ENCODE measurements around the gene SF3B3.

SF3B3 gene

GRCh38 chr16:70602831-70603230 is 79.2 kb downstream of the SF3B3 start:
- Histone ChIP-seq H3K36me3 (replicated peaks; ENCODE audit: low read depth, low read length) (no peaks in the 10 kb centered on the region), H3K27me3 (ENCODE audit: low read depth, low read length) (0 out of 2 replicates have a peak, but pooled peaks cover 6% of the 10 kb centered on the region), H3K9me3 (ENCODE audit: insufficient read depth, low read length) (no peaks in the 10 kb centered on the region), H2AFZ (ENCODE audit: low read depth, low read length) (no peak overlapping the region), H4K20me1 (ENCODE audit: insufficient read depth, low read length) (no peaks in the 10 kb centered on the region), H3K9ac (ENCODE audit: low read length) (no peak overlapping the region), H3K4me1 (ENCODE audit: low read length) (no peaks in the 10 kb centered on the region), H3K27ac (ENCODE audit: low read length) (no peak overlapping the region), H3K4me2 (ENCODE audit: low read length) (no peak overlapping the region), H3K79me2 (ENCODE audit: low read length) (no peaks in the 10 kb centered on the region), H3K4me3 (ENCODE audit: low read length) (no peak overlapping the region)
- TF ChIP-seq EZH2phosphoT487 (IDR thresholded peaks at IDR 0.05; ENCODE audit: low read depth) = no peak

- Histone ChIP-seq H3K4me3 (ENCODE audit: low read length) (no peak overlapping the region), H3K9me3 (ENCODE audit: insufficient read depth, low read length) (no peaks in the 10 kb centered on the region), H4K20me1 (ENCODE audit: insufficient read depth, low read length) (no peaks in the 10 kb centered on the region), H3K4me2 (ENCODE audit: low read length) (no peak overlapping the region), H3K9ac (ENCODE audit: low read length) (no peak overlapping the region), H3K4me1 (ENCODE audit: low read length) (no peaks in the 10 kb centered on the region), H3K36me3 (replicated peaks; ENCODE audit: low read depth, low read length) (no peaks in the 10 kb centered on the region), H3K27ac (ENCODE audit: low read length) (no peak overlapping the region), H3K79me2 (ENCODE audit: low read length) (no peaks in the 10 kb centered on the region), H2AFZ (ENCODE audit: low read depth, low read length) (no peak overlapping the region), H3K27me3 (ENCODE audit: low read depth, low read length) (0 out of 2 replicates have a peak, but pooled peaks cover 6% of the 10 kb centered on the region)
- TF ChIP-seq, protein P1, sequence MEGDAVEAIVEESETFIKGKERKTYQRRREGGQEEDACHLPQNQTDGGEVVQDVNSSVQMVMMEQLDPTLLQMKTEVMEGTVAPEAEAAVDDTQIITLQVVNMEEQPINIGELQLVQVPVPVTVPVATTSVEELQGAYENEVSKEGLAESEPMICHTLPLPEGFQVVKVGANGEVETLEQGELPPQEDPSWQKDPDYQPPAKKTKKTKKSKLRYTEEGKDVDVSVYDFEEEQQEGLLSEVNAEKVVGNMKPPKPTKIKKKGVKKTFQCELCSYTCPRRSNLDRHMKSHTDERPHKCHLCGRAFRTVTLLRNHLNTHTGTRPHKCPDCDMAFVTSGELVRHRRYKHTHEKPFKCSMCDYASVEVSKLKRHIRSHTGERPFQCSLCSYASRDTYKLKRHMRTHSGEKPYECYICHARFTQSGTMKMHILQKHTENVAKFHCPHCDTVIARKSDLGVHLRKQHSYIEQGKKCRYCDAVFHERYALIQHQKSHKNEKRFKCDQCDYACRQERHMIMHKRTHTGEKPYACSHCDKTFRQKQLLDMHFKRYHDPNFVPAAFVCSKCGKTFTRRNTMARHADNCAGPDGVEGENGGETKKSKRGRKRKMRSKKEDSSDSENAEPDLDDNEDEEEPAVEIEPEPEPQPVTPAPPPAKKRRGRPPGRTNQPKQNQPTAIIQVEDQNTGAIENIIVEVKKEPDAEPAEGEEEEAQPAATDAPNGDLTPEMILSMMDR (IDR thresholded peaks at IDR 0.05; ENCODE audit: low read depth, low read length) = no peak
- TF ChIP-seq EZH2phosphoT487 (IDR thresholded peaks at IDR 0.05; ENCODE audit: low read depth) = no peak
Measured at GRCh38 chr16:70604407-70605282, 81.0 kb downstream of the SF3B3 start.

- Histone ChIP-seq H3K4me2 (ENCODE audit: low read length) (no peak overlapping the region), H3K4me1 (ENCODE audit: low read length) (no peaks in the 10 kb centered on the region), H3K36me3 (replicated peaks; ENCODE audit: low read depth, low read length) (no peaks in the 10 kb centered on the region), H3K27me3 (ENCODE audit: low read depth, low read length) (0 out of 2 replicates have a peak, but pooled peaks cover 3% of the 10 kb centered on the region), H3K27ac (ENCODE audit: low read length) (no peak overlapping the region), H3K79me2 (ENCODE audit: low read length) (no peaks in the 10 kb centered on the region), H3K4me3 (ENCODE audit: low read length) (no peak overlapping the region), H2AFZ (ENCODE audit: low read depth, low read length) (no peak overlapping the region), H4K20me1 (ENCODE audit: insufficient read depth, low read length) (no peaks in the 10 kb centered on the region), H3K9ac (ENCODE audit: low read length) (no peak overlapping the region), H3K9me3 (ENCODE audit: insufficient read depth, low read length) (no peaks in the 10 kb centered on the region)
- TF ChIP-seq, protein P1 (IDR thresholded peaks at IDR 0.05; ENCODE audit: low read depth, low read length) = no peak
- TF ChIP-seq EZH2phosphoT487 (IDR thresholded peaks at IDR 0.05; ENCODE audit: low read depth) = no peak
Measured at GRCh38 chr16:70605283-70605657, 81.7 kb downstream of the SF3B3 start.

DNA sequence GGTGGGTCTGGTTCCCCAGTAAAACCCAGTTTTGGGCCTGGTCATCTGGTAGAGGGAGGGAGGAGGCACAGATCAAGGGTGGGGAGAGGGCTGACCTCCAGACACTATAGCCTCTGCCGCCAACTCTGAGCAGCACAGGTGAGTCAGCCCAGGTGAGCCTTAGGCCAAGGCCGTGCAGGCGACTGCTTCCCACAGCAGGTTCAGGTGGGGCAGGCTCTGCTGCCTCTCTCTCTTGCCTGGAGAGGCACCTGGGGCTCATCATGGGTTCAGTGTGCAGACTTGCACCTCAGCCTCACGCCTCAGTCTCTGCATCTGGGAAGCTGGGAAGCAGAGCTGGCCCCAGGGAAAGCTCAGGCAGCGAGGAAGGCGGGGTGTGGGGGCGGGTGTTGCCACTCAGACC is 84.9 kb downstream of the SF3B3 start:
- Histone ChIP-seq H3K4me1 (ENCODE audit: low read length) (no peaks in the 10 kb centered on the region), H3K9ac (ENCODE audit: low read length) (no peak overlapping the region), H3K79me2 (ENCODE audit: low read length) (no peaks in the 10 kb centered on the region), H2AFZ (ENCODE audit: low read depth, low read length) (no peak overlapping the region), H3K4me2 (ENCODE audit: low read length) (no peak overlapping the region), H3K27me3 (ENCODE audit: low read depth, low read length) (0 out of 2 replicates have a peak, but pooled peaks cover 3% of the 10 kb centered on the region), H3K27ac (ENCODE audit: low read length) (no peak overlapping the region), H3K4me3 (ENCODE audit: low read length) (no peak overlapping the region), H3K36me3 (replicated peaks; ENCODE audit: low read depth, low read length) (no peaks in the 10 kb centered on the region), H3K9me3 (ENCODE audit: insufficient read depth, low read length) (no peaks in the 10 kb centered on the region), H4K20me1 (ENCODE audit: insufficient read depth, low read length) (no peaks in the 10 kb centered on the region)
- no peak for TF ChIP-seq EZH2phosphoT487 (IDR thresholded peaks at IDR 0.05; ENCODE audit: low read depth)
- TF ChIP-seq, protein P1 (IDR thresholded peaks at IDR 0.05; ENCODE audit: low read depth, low read length) = no peak
